H1 (cell line): Measurements from ENCODE around the gene HHAT.

Source experiments
- CBX8 ChIP-seq: fragments of 300-800, 300-1000 bp; sonication (generic); IDR thresholded peaks from 2 replicates; pipeline ENCODE4 v1.7.1; 2016; ENCODE audit warnings: low read depth, low read length, borderline replicate concordance
- KDM1A ChIP-seq: fragments of 200-600, 300-600 bp; sonication (generic); IDR thresholded peaks from 2 replicates; pipeline ENCODE4 v1.7.1; 2016; ENCODE audit warnings: mild to moderate bottlenecking, low read length, borderline replicate concordance
- PHF8 ChIP-seq: fragments of 200-600 bp; sonication (generic); conservative IDR thresholded peaks from 2 replicates; pipeline ENCODE4 v1.7.1; 2012; ENCODE audit warnings: low read depth, mild to moderate bottlenecking, inconsistent platforms, low read length, moderate library complexity
- POLR2A ChIP-seq, 2 experiments: IDR thresholded peaks; 1 replicate in 1 of 2; 2 replicates in 1 of 2; pipeline ENCODE4 v1.6.1; 2011; ENCODE audit warnings: low read depth in 2 of 2, low read length in 2 of 2, mild to moderate bottlenecking in 2 of 2; ENCODE audit errors: control extremely low read depth in 1 of 2
- RAD21 ChIP-seq, 2 experiments: IDR thresholded peaks in 1 of 2; conservative IDR thresholded peaks in 1 of 2; 2 replicates each; pipeline ENCODE4 v1.6.1; 2011; ENCODE audit warnings: low read depth in 2 of 2, low read length in 2 of 2, improper control_type of control experiment in 1 of 2, inconsistent platforms in 1 of 2, mild to moderate bottlenecking in 1 of 2, moderate library complexity in 1 of 2
- RXRA ChIP-seq: IDR thresholded peaks from 2 replicates; pipeline ENCODE4 v1.6.1; 2011; ENCODE audit warnings: low read depth, mild to moderate bottlenecking, low read length, moderate library complexity; ENCODE audit not compliant: insufficient read depth
- ZNF274 ChIP-seq: IDR thresholded peaks from 2 replicates; pipeline ENCODE4 v1.7.0; 2012; ENCODE audit warnings: low read length, borderline replicate concordance; ENCODE audit errors: extremely low read depth
- TF ChIP-seq, protein P1 (sequence below): IDR thresholded peaks from 2 replicates; pipeline ENCODE4 v1.6.1; 2012; ENCODE audit warnings: inconsistent platforms
- TF ChIP-seq, protein P2 (sequence below), 3 experiments: IDR thresholded peaks; 1 replicate in 2 of 3; 2 replicates in 1 of 3; pipeline versions ENCODE4 v1.5.1 to v1.6.1; 2011; ENCODE audit warnings: low read length in 3 of 3, mild to moderate bottlenecking in 3 of 3, inconsistent platforms in 2 of 3, low read depth in 1 of 3, moderate library complexity in 1 of 3; ENCODE audit not compliant: insufficient read depth in 1 of 3; ENCODE audit errors: control extremely low read depth in 1 of 3

DNA sequence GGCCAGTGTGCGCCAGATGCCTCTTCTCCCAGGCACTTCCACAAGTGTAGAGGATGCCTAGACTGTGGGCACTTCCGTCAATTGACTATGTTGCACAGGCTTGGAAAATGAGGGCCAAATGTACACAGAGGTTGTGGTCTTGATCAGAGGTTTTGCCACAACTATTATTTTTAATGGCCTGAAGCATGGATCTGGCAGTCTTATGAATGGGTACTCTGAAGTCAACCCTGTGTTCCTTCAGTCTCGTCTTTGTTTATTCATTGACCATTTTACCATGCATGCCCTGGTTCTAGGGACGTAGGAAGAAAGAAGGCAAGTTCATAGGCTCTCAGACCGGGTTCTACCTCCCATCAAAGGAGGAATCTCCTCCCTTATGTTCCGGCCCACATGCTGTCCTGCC is 329.1 kb downstream of the HHAT start:
- TF ChIP-seq KDM1A: no peak
- no peak for TF ChIP-seq RXRA
- TF ChIP-seq, protein P1, sequence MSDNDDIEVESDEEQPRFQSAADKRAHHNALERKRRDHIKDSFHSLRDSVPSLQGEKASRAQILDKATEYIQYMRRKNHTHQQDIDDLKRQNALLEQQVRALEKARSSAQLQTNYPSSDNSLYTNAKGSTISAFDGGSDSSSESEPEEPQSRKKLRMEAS: no peak
- TF ChIP-seq ZNF274: no peak
- TF ChIP-seq CBX8: no peak
- TF ChIP-seq RAD21 (IDR thresholded peaks at IDR 0.05 in 1 of 2, conservative IDR thresholded peaks at IDR 0.05 in 1 of 2; ENCODE audit: low read depth in 2 of 2, low read length in 2 of 2): no peak
- TF ChIP-seq PHF8: no peak
- TF ChIP-seq, protein P2, sequence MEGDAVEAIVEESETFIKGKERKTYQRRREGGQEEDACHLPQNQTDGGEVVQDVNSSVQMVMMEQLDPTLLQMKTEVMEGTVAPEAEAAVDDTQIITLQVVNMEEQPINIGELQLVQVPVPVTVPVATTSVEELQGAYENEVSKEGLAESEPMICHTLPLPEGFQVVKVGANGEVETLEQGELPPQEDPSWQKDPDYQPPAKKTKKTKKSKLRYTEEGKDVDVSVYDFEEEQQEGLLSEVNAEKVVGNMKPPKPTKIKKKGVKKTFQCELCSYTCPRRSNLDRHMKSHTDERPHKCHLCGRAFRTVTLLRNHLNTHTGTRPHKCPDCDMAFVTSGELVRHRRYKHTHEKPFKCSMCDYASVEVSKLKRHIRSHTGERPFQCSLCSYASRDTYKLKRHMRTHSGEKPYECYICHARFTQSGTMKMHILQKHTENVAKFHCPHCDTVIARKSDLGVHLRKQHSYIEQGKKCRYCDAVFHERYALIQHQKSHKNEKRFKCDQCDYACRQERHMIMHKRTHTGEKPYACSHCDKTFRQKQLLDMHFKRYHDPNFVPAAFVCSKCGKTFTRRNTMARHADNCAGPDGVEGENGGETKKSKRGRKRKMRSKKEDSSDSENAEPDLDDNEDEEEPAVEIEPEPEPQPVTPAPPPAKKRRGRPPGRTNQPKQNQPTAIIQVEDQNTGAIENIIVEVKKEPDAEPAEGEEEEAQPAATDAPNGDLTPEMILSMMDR (IDR thresholded peaks at IDR 0.05; ENCODE audit: control extremely low read depth in 1 of 3, insufficient read depth in 1 of 3, low read depth in 1 of 3, low read length in 3 of 3): no peak
- no peak for TF ChIP-seq POLR2A (IDR thresholded peaks at IDR 0.05; ENCODE audit: control extremely low read depth in 1 of 2, low read depth in 2 of 2, low read length in 2 of 2)
